ENCODE measurements around the gene ESD.
A peak's percentile ranks its signal among the peaks of the same experiment; 100 is the strongest.

Gene ESD

DNA sequence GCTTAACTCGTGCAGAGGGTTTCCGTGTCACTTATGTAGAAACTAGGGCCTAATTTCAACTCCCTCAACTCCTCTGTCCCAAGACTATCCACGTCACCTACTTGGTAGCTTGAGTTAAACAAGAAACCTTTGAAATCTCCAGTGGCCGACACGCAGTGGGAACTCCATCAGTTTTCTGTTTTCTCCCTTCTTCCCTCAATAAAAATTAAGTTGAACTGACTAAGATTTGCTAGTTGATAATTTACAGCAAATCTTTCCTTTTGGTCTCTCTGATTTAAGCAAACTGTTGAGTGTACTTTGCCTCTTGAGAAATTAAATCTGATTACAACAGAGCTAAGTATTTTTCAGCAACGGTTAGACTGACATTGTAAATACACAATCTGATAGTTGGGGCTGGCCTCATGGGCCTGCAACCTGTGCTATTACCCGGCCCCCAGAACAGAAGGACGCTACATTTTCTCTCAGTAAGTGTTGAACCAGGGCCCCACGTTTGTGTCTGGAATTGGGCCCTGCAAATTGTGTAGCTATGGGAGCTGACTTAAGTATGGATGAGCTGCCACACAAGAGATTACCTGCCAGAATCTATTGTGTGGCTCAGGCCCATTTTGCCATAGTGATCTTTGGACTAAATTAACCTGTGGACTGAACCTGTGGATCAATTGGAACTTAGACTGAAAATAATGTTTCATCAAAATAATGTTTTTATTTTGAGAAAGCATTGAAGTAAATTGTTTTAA is 708 bp upstream of the ESD start:
- H3K9me3 ChIP-seq = no peaks in the 10 kb centered on the region
- 0 out of 2 replicates have a peak, but pooled peaks cover 5% of the 10 kb centered on the region for H3K36me3 ChIP-seq
- no peak for DNase-seq
- H3K4me3 ChIP-seq (ENCODE audit: low read depth, low read length) = peak overlapping the region; percentile 83
- TF ChIP-seq, protein P1, sequence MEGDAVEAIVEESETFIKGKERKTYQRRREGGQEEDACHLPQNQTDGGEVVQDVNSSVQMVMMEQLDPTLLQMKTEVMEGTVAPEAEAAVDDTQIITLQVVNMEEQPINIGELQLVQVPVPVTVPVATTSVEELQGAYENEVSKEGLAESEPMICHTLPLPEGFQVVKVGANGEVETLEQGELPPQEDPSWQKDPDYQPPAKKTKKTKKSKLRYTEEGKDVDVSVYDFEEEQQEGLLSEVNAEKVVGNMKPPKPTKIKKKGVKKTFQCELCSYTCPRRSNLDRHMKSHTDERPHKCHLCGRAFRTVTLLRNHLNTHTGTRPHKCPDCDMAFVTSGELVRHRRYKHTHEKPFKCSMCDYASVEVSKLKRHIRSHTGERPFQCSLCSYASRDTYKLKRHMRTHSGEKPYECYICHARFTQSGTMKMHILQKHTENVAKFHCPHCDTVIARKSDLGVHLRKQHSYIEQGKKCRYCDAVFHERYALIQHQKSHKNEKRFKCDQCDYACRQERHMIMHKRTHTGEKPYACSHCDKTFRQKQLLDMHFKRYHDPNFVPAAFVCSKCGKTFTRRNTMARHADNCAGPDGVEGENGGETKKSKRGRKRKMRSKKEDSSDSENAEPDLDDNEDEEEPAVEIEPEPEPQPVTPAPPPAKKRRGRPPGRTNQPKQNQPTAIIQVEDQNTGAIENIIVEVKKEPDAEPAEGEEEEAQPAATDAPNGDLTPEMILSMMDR (IDR thresholded peaks at IDR 0.05; ENCODE audit: low read depth, low read length) = no peak
- H3K27me3 ChIP-seq = no peaks in the 10 kb centered on the region
- peaks cover 10% of the 10 kb centered on the region for H3K4me1 ChIP-seq

DNA sequence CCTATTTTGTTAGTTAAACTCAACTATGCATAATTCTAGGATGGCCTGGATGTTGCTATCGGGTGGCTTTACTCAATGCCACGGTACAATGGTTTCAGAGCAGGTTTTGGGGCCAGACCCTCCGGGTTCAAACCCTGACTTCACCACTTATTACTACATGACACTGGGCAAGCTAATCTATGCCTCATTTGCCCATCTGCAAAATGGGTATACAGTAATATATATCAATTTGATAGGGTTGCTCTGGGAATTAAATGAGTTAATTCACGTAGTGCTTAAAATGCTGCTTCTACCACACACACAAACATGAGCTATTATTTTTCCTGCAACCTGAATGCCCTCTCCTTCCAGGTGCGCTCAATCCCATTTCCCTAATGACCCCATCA is 839 bp downstream of the ESD start:
- Histone ChIP-seq H3K4me3 (ENCODE audit: low read depth, low read length) (peak overlapping the region; percentile 83), H3K36me3 (peaks cover 10% of the 10 kb centered on the region; the same call in 1 of the 2 replicates), H3K4me1 (peaks cover 10% of the 10 kb centered on the region), H3K27me3 (no peaks in the 10 kb centered on the region), H3K9me3 (no peaks in the 10 kb centered on the region)
- DNase-seq = no peak
- TF ChIP-seq, protein P1 (IDR thresholded peaks at IDR 0.05; ENCODE audit: low read depth, low read length) = no peak

DNA sequence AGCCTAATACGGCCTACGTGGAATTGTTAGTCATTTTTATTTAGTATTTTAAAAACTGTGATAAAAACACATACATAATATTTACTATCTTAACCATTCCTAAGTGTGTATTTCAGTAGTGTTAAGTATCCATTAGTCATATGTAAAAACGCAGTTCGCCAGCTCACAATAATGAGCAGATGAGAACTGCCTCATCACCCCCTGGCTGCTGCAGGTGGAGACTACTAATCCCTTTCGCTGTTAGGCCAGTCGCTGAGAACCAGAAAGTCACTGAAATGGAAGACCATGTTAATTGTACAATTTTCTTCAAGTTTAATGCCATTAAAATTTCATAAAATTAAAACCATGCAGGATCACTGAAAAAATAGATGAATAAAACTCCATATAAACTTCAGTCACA is 1.6 kb downstream of the ESD start:
- DNase-seq = no peak
- Histone ChIP-seq H3K36me3 (peaks cover 16% of the 10 kb centered on the region), H3K9me3 (no peaks in the 10 kb centered on the region), H3K4me3 (ENCODE audit: low read depth, low read length) (no peak overlapping the region), H3K4me1 (peaks cover 10% of the 10 kb centered on the region), H3K27me3 (no peaks in the 10 kb centered on the region)
- TF ChIP-seq, protein P1 (IDR thresholded peaks at IDR 0.05; ENCODE audit: low read depth, low read length) = no peak

DNA sequence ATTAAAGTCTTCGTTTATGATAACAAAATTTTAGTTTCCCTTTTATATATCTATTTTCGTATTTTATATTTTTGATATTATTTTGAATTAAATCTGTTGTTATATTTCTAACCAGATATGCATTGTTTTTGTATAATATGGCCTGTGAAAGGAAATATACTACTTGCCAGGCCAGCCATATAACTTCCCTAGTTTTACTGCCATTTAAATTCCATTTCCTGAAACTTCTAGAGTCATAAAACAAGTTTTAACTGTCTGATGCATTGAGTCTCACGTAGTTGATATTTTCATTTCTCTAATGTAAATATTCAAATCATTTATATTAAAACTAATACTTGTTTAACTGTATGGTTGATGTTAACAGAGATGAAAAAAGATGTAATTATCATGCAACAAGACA is 13.5 kb downstream of the ESD start:
- TF ChIP-seq, protein P1 (IDR thresholded peaks at IDR 0.05; ENCODE audit: low read depth, low read length) = no peak
- H3K4me3 ChIP-seq (ENCODE audit: low read depth, low read length) = no peak overlapping the region
- H3K4me1 ChIP-seq = no peaks in the 10 kb centered on the region
- no peak for DNase-seq
- H3K36me3 ChIP-seq = peaks cover 77% of the 10 kb centered on the region
- H3K9me3 ChIP-seq = no peaks in the 10 kb centered on the region
- no peaks in the 10 kb centered on the region for H3K27me3 ChIP-seq

DNA sequence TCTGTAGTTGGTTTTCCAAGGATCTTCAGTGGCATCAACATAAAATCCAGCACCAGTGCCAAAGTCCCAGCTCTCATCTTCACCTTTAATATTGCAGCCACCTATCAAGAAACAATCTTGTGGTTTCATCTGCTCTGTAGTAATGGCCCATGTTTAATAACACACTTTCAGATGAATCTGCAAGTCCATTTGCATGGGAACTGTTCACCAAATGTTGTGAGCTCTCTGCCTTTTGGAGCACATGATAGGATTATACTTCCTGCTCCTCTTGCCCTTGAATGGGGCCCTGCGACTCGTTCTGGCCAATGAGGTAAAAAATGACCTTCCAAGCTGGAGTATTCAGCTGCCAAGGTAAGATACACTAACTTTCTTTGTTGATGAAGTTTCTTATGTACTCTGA is 14.3 kb downstream of the ESD start:
- TF ChIP-seq, protein P1 (IDR thresholded peaks at IDR 0.05; ENCODE audit: low read depth, low read length) = no peak
- H3K36me3 ChIP-seq = peaks cover 80% of the 10 kb centered on the region

DNA sequence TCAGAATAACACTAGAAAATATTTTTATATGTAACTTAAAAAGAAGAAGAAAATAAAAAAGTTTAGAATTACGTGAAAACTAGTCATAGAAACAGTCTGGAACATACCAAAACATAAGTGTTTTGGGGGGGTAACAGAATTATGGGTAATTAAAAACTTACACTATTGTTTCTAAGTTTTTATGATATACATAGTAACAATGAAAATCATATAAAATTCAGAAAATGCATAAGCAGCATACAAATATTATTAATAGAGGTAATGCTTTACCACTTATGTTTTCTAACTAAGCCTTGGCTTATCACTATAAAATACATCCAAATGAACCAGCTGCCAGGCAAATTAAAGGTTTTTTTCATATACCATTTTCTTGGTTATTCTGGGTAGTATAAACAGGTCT is 14.9 kb downstream of the ESD start:
- H3K9me3 ChIP-seq = no peaks in the 10 kb centered on the region
- H3K27me3 ChIP-seq = no peaks in the 10 kb centered on the region
- no peak for DNase-seq
- TF ChIP-seq, protein P1 (IDR thresholded peaks at IDR 0.05; ENCODE audit: low read depth, low read length) = no peak
- no peak overlapping the region for H3K4me3 ChIP-seq (ENCODE audit: low read depth, low read length)
- peaks cover 84% of the 10 kb centered on the region for H3K36me3 ChIP-seq
- no peaks in the 10 kb centered on the region for H3K4me1 ChIP-seq

More for the DNA sequence above, 14.3 kb downstream of the ESD start:
- H3K9me3 ChIP-seq = no peaks in the 10 kb centered on the region
- DNase-seq = no peak
- no peaks in the 10 kb centered on the region for H3K4me1 ChIP-seq
- H3K27me3 ChIP-seq = no peaks in the 10 kb centered on the region
- H3K4me3 ChIP-seq (ENCODE audit: low read depth, low read length) = no peak overlapping the region

Measured in BE2C (cell line).